GM12891 (cell line): ENCODE measurements around the gene RNPS1.

ENCODE experiments used
- POLR2A ChIP-seq: IDR thresholded peaks from 2 replicates; pipeline ENCODE4 v1.6.1; 2011; ENCODE audit warnings: low read depth, low read length, control low read depth
- POLR2AphosphoS5 ChIP-seq: IDR thresholded peaks from 2 replicates; pipeline ENCODE4 v1.6.1; 2011; ENCODE audit warnings: low read depth, low read length, control low read depth
- SPI1 ChIP-seq: IDR thresholded peaks from 2 replicates; pipeline ENCODE4 v1.6.1; 2011; ENCODE audit warnings: low read depth, low read length, control low read depth

DNA sequence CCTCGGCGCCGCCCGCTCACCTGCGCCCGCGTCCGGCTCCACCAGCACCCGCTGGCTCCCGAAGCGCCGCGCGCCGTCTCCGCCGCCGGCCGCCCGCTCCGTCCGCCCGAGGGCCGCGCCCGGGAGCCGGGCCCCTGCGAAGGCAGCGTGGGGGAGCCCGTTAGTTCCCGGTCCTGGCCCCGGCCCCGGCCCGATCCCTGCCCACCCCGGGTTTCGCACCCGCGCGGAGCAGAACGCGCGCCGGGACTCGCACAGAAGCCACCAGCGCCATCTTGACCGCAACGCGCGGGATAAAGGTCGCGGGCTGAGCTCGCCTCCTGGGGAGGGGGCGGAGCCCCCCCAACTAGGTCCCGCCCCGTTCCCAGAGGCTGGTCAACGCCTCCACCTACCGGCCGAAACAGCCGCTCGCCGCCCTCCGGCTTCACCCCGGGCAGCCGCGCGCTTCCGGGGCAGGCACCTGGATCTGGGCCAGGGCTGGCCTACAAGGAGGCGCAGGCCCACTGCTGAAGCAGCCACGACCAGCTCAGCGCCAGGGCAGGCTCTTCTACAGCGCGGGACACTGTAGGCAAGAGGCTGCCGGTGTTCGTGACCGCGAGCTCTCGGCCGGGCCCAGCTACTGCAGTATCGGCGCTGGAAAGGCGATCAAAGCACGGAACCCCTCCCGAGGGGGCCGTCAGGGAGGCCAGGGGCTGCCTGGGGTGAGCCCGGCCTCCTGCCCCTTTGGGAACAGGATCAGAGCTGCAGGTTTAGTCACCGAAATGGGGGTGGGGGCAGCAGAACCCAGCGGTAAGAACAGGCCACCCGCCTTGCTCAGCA, 16.4 kb downstream of the RNPS1 start, which contains the start of gene ECI1:
- TF ChIP-seq POLR2AphosphoS5 (peak; percentile 89), POLR2A (peak; percentile 51; the same call in 1 of the 2 replicates), SPI1 (no peak)
